B cell (primary cell): ENCODE data around the gene RIIAD1. TPM values are rescaled to one million over a fixed set of nuclear protein-coding genes. Genes with fewer than 3 reads are reported as not detected.

Experiments
- ATAC-seq: fragments of 200-7000 bp; cut with Tn5 transposase; one replicate; pipeline ENCODE4 v1.10.0; 2021; ENCODE audit warnings: low read depth, mild to moderate bottlenecking, moderate number of reproducible peaks, moderate library complexity
- CTCF ChIA-PET: fragments of 350-600 bp; sonication (Branson Sonifier 250); formaldehyde crosslinking; loops from one replicate; lab custom pipeline; 2021; ENCODE audit warnings: antibody characterized with exemption, inconsistent platforms; lab: Charles Lee
- POLR2A ChIA-PET: fragments of 350-600 bp; sonication (Branson Sonifier 250); formaldehyde crosslinking; loops from one replicate; lab custom pipeline; 2021; ENCODE audit warnings: antibody characterized with exemption; lab: Charles Lee
- DNase-seq: peaks from one replicate; pipeline ENCODE4 v3.0.0; 2013
- H2AFZ ChIP-seq: 2 replicates; pipeline ENCODE4 v1.6.1; 2012; ENCODE audit warnings: mild to moderate bottlenecking, low read depth, low read length; ENCODE audit not compliant: insufficient read depth, poor library complexity, severe bottlenecking
- H3K27ac ChIP-seq, 2 donors: 1 replicate in 1 of 2; 2 replicates in 1 of 2; pipeline ENCODE4 v1.5.1; 2012 to 2013; ENCODE audit warnings: low read length in 2 of 2, mild to moderate bottlenecking in 2 of 2, moderate library complexity in 1 of 2
- H3K27me3 ChIP-seq, 4 experiments: fragments of 200-600 bp in 1 of 4; sonication (generic) in 1 of 4; replicated peaks in 1 of 4; 1 replicate in 2 of 4; 2 replicates in 2 of 4; pipeline versions ENCODE4 v1.6.1 to v1.7.0; 2013 to 2016; ENCODE audit warnings: low read length in 3 of 4, mild to moderate bottlenecking in 2 of 4, mixed read lengths in 1 of 4, moderate library complexity in 1 of 4; ENCODE audit not compliant: insufficient read depth in 4 of 4, control insufficient read depth in 3 of 4; ENCODE audit errors: control extremely low read depth in 1 of 4
- H3K36me3 ChIP-seq, 2 experiments: replicated peaks in 1 of 2; 1 replicate in 1 of 2; 2 replicates in 1 of 2; pipeline versions ENCODE4 v1.6.1 to v1.7.1; 2013; ENCODE audit warnings: low read length in 1 of 2; ENCODE audit not compliant: insufficient read depth in 2 of 2, control insufficient read depth in 1 of 2; ENCODE audit errors: control extremely low read depth in 1 of 2, extremely low read depth in 1 of 2
- H3K4me1 ChIP-seq, 2 donors: fragments of 200-600 bp in 1 of 2; sonication (generic) in 1 of 2; 1 replicate in 1 of 2; 2 replicates in 1 of 2; pipeline versions ENCODE4 v1.5.1 to v1.6.1; 2013 to 2017; ENCODE audit warnings: low read length in 2 of 2; ENCODE audit not compliant: control insufficient read depth in 2 of 2, insufficient read depth in 2 of 2
- H3K4me2 ChIP-seq: replicated peaks from 2 replicates; pipeline ENCODE3; 2012; ENCODE audit warnings: mild to moderate bottlenecking, low read depth, low read length; ENCODE audit not compliant: poor library complexity, severe bottlenecking
- H3K4me3 ChIP-seq, 5 experiments: fragments of 200-600 bp in 1 of 5; sonication (generic) in 1 of 5; 1 replicate in 3 of 5; 2 replicates in 2 of 5; pipeline versions ENCODE4 v1.5.1 to v1.7.0; 2011 to 2016; ENCODE audit warnings: low read length in 4 of 5, mild to moderate bottlenecking in 4 of 5, low read depth in 2 of 5, control low read depth in 1 of 5, moderate library complexity in 1 of 5; ENCODE audit not compliant: insufficient read depth in 1 of 5; ENCODE audit errors: control extremely low read depth in 1 of 5, extremely low read depth in 1 of 5
- H3K79me2 ChIP-seq: fragments of 200-600 bp; sonication (generic); one replicate; pipeline ENCODE4 v1.6.0; 2016; ENCODE audit warnings: low read length; ENCODE audit not compliant: control insufficient read depth, insufficient read depth
- H3K9ac ChIP-seq: fragments of 200-600 bp; sonication (generic); 2 replicates; pipeline ENCODE4 v1.6.1; 2017; ENCODE audit warnings: mild to moderate bottlenecking, low read length, moderate library complexity
- H3K9me3 ChIP-seq, 3 donors: one replicate each; pipeline versions ENCODE4 v1.6.1 to v1.7.1; 2013; ENCODE audit warnings: low read length in 2 of 3; ENCODE audit not compliant: control insufficient read depth in 2 of 3, insufficient read depth in 1 of 3; ENCODE audit errors: control extremely low read depth in 1 of 3
- H4K20me1 ChIP-seq: 2 replicates; pipeline ENCODE4 v1.6.0; 2012; ENCODE audit warnings: mild to moderate bottlenecking, low read length; ENCODE audit not compliant: insufficient read depth, control insufficient read depth, poor library complexity, severe bottlenecking
- H3K27ac Mint-ChIP-seq: one replicate; pipeline ENCODE4 v1.8.0; 2021; ENCODE audit warnings: mixed read lengths
- H3K27me3 Mint-ChIP-seq: one replicate; pipeline ENCODE4 v1.8.0; 2021; ENCODE audit warnings: mixed read lengths
- H3K4me1 Mint-ChIP-seq: one replicate; pipeline ENCODE4 v1.8.0; 2021; ENCODE audit warnings: mixed read lengths
- H3K4me3 Mint-ChIP-seq: one replicate; pipeline ENCODE4 v1.8.0; 2021; ENCODE audit warnings: mixed read lengths
- H3K9me3 Mint-ChIP-seq: one replicate; pipeline ENCODE4 v1.8.0; 2022; ENCODE audit warnings: mixed read lengths; ENCODE audit not compliant: insufficient read depth
- EZH2 ChIP-seq: IDR thresholded peaks from 2 replicates; pipeline ENCODE4 v1.6.1; 2012; ENCODE audit warnings: borderline replicate concordance, low read depth, mild to moderate bottlenecking, moderate library complexity, low read length; ENCODE audit not compliant: insufficient read depth, poor library complexity, severe bottlenecking
- WGBS: methylation state at CpG from one replicate; pipeline ENCODE4 v1.1.5; 2013; ENCODE audit warnings: missing lambda C conversion rate; ENCODE audit not compliant: insufficient coverage; 5-methylcytosine and 5-hydroxymethylcytosine counted together
- intact Hi-C: fragments of 100-400 bp; cut with micrococcal nuclease; formaldehyde crosslinking; loops from one replicate; pipeline ENCODE4 v1.10.0; 2022
- polyA plus RNA-seq: library from polyadenylated mRNA; depleted of rRNA; stranded (reverse); fragments of >200 nt; gene quantifications from 2 replicates; pipeline ENCODE4 v1.2.3, GENCODE V29; 2012
- total RNA-seq, 2 donors: library from RNA; stranded (reverse); fragments of 120-200 nt in 1 of 2; gene quantifications; 1 replicate in 1 of 2; 2 replicates in 1 of 2; pipeline versions ENCODE4 v1.2.3 to v1.2.4, GENCODE V29; 2013 to 2022
- TF ChIP-seq, protein P1 (sequence below): fragments of 200-600 bp; IDR thresholded peaks from one replicate; pipeline ENCODE4 v1.8.0; 2022; ENCODE audit warnings: antibody characterized with exemption, mild to moderate bottlenecking

Gene RIIAD1
- total and polyA plus RNA-seq, 2 donors (not counting 1 experiment from before 2014, with no cell fraction given) = not detected

DNA sequence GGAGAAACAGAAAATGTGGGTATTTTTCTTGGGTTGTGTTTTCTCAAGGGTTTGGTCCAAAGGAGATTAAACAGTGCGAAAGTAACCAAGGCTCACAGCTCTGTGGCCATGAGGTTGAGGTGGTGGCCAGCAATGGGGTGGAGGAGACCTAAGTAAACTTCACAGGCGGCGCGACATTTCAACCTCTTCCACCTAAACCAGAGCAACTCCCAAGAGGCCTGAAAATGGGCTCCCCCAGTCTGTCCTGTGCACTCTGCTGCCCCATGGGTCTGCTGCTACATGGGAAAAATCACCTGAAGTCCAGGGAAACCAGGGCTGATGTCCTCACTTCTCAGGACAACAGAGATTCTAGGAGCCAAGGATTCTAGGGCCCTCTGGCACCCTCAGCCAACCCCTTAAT is 17.1 kb upstream of the RIIAD1 start:
- DNase-seq = no peak
- H3K9me3 ChIP-seq = no peaks in the 10 kb centered on the region
- H3K36me3 ChIP-seq = peaks cover 0 to 8% of the 10 kb centered on the region in 2 experiments
- WGBS = 100% methylated on average over 3 of the region's 4 CpGs
- H3K4me2 ChIP-seq = no peak overlapping the region
- H3K9me3 Mint-ChIP-seq = no peaks in the 10 kb centered on the region
- no peaks in the 10 kb centered on the region for H3K79me2 ChIP-seq
- H2AFZ ChIP-seq = no peak overlapping the region
- ChIA-PET POLR2A (no interaction called here), CTCF (no interaction called here)
- H3K27me3 ChIP-seq = peaks cover 0 to 5% (median 0%) of the 10 kb centered on the region in 4 experiments
- no peak for ATAC-seq
- H3K4me3 Mint-ChIP-seq = no peak overlapping the region
- peaks cover 1% of the 10 kb centered on the region for H3K27me3 Mint-ChIP-seq
- intact Hi-C loops = no loop called here
- no peak overlapping the region for H3K27ac Mint-ChIP-seq
- H3K4me1 ChIP-seq = no peaks in the 10 kb centered on the region
- no peak overlapping the region for H3K4me3 ChIP-seq
- no peaks in the 10 kb centered on the region for H3K4me1 Mint-ChIP-seq
- TF ChIP-seq, protein P1, sequence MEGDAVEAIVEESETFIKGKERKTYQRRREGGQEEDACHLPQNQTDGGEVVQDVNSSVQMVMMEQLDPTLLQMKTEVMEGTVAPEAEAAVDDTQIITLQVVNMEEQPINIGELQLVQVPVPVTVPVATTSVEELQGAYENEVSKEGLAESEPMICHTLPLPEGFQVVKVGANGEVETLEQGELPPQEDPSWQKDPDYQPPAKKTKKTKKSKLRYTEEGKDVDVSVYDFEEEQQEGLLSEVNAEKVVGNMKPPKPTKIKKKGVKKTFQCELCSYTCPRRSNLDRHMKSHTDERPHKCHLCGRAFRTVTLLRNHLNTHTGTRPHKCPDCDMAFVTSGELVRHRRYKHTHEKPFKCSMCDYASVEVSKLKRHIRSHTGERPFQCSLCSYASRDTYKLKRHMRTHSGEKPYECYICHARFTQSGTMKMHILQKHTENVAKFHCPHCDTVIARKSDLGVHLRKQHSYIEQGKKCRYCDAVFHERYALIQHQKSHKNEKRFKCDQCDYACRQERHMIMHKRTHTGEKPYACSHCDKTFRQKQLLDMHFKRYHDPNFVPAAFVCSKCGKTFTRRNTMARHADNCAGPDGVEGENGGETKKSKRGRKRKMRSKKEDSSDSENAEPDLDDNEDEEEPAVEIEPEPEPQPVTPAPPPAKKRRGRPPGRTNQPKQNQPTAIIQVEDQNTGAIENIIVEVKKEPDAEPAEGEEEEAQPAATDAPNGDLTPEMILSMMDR = no peak
- TF ChIP-seq EZH2 = no peak
- H3K9ac ChIP-seq = no peak overlapping the region
- no peak overlapping the region for H3K27ac ChIP-seq
- H4K20me1 ChIP-seq = no peaks in the 10 kb centered on the region

DNA sequence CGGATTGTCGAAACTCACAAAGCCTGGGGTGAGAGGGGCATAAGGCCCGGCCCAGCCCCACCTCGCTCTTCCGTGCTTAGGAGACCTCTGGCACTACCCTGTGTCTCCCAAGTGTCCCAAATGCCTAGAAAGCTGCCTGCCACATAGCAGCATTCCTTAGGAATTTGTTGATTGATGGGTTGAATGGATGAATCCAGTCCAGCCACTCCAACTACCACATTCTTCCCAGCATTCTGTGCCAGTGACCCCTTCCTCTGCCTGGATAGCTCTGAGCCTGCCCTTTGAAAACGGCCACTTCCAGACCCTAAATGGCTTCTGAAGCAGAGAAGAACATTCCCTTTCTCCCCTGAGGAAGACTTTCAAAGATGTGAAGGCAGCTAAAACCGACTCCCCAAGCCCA is 16.2 kb upstream of the RIIAD1 start:
- peaks cover 0 to under 1% of the 10 kb centered on the region in 2 experiments for H3K36me3 ChIP-seq
- H3K9me3 Mint-ChIP-seq = no peaks in the 10 kb centered on the region
- CTCF ChIA-PET = interaction anchor here (1.6 kb wide), 1 partner anchor 10 kb away, joined by 3 read pairs; no protein-coding TSS in a partner anchor
- H3K4me1 ChIP-seq = no peaks in the 10 kb centered on the region
- 99% methylated on average over 6 of the region's 7 CpGs for WGBS
- peaks cover 4% of the 10 kb centered on the region for H3K27me3 Mint-ChIP-seq
- no peak overlapping the region for H3K4me2 ChIP-seq
- H3K4me1 Mint-ChIP-seq = no peaks in the 10 kb centered on the region
- no peak overlapping the region for H3K27ac Mint-ChIP-seq
- H3K9me3 ChIP-seq = no peaks in the 10 kb centered on the region
- POLR2A ChIA-PET = no interaction called here
- no peak overlapping the region for H3K4me3 Mint-ChIP-seq
- DNase-seq (no peak), ATAC-seq (no peak)
- no peaks in the 10 kb centered on the region for H3K79me2 ChIP-seq
- H2AFZ ChIP-seq = no peak overlapping the region
- intact Hi-C loops = no loop called here
- H3K4me3 ChIP-seq = no peak overlapping the region
- TF ChIP-seq, protein P1 = no peak
- TF ChIP-seq EZH2 = no peak
- peaks cover 0 to 5% (median 0%) of the 10 kb centered on the region in 4 experiments for H3K27me3 ChIP-seq
- H3K9ac ChIP-seq = no peak overlapping the region
- H4K20me1 ChIP-seq = no peaks in the 10 kb centered on the region
- H3K27ac ChIP-seq = no peak overlapping the region
